Stimulated activated CD4-positive, alpha-beta T cell treated with anti-CD3 and anti-CD28 coated beads, Interleukin-4, amount 100 ng/mL, for 4 hours (primary cell): Measurements from ENCODE around the gene MYO18A.

Experiments
- DNase-seq, 2 experiments: peaks; one replicate each; pipeline ENCODE4 v3.0.0-alpha.2; 2020

Gene MYO18A

DNA sequence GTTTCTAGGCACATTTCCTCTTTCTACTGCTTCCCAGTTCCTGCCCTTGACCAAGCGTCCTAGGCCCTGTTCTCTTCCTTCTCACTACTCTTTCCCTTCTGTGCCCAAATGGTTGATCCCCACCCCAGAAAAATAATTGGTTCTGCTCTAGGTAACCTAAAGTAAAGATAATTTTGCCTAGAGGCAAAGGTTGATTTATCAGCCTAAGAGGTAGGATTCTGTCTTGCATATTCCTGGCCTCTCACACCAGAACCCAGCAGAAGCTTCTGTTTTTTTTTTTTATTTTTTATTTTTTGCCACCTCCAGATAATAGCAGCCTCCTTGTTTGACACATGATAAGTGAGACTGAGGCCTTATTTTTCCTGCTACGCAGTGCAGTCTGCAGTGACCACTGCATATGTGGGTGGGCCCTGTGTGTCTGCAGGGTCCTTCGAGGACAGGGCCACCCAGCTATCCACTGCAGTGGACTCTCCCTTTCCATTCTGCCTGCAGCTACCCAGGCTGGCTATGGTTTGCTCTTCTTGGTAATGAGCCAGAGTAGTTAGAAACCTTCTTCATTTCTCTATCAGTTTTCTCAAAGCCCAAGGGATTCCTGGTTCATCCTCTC is 136.6 kb downstream of the MYO18A start:
- DNase-seq = no peak

- DNase-seq = no peak
Observed at GRCh38 chr17:29042679-29043538, 137.3 kb downstream of the MYO18A start, which contains the start of gene PIPOX. Gene PIPOX, plus strand, starts transcription at chr17:29043141. Its CDS starts 85 bp downstream, at chr17:29043226.

GRCh38 chr17:29042026-29042678 is 138.0 kb downstream of the MYO18A start:
- DNase-seq = no peak

DNA sequence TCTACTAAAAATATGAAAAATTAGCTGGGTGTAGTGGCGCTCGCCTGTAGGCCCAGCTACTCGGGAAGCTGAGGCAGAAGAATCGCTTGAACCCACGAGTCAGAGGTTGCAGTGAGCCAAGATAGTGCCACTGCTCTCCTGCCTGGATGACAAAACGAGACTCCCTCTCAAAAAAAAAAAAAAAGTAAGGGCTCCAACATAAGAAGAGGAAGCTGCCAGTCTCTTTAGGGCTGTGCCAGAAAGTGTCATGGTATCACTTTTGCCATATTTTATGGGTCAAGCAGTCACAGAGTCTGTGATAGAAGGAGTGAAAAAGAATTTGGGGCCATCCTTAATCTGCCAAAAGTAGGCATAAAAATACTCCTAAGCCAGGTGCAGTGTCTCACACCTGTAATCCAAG is 138.6 kb downstream of the MYO18A start:
- DNase-seq = no peak

GRCh38 chr17:29041091-29041490 is 139.1 kb downstream of the MYO18A start:
- DNase-seq = no peak

DNA sequence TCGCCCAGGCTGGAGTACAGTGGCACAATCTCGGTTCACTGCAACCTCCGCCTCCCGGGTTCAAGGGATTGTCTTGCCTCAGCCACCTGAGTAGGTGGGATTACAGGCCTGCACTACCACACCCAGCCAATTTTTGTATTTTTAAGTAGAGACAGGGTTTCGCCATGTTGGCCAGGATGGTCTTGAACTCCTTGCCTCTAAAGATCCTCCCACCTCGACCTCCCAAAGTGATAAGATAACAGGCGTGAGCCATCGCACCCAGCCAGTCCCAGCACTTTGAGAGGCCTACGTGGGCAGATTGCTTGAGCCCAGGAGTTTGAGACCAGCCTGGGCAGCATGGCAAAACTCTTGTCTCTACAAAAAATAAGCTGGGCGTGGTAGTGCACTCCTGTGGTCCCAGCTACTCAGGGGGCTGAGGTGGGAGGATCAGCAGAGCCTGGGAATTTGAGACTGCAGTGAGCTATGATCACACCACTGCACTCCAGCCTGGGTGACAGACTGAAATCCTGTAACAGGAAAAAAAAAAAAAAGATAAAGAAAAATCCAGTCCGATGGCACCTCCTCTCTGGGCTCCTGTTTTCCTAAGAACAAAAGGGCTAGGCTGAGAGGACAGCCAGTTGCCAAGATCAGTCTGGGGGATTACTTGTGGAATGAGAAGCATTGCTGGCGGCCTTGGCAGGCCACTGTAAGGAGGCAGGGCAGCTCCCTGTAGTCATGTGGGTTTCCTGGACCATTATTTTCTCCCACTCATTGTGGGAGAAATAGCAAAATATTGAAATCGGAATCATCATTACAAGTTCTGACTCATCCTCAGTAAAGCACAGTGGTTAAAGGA is 140.2 kb downstream of the MYO18A start:
- DNase-seq = no peak

DNA sequence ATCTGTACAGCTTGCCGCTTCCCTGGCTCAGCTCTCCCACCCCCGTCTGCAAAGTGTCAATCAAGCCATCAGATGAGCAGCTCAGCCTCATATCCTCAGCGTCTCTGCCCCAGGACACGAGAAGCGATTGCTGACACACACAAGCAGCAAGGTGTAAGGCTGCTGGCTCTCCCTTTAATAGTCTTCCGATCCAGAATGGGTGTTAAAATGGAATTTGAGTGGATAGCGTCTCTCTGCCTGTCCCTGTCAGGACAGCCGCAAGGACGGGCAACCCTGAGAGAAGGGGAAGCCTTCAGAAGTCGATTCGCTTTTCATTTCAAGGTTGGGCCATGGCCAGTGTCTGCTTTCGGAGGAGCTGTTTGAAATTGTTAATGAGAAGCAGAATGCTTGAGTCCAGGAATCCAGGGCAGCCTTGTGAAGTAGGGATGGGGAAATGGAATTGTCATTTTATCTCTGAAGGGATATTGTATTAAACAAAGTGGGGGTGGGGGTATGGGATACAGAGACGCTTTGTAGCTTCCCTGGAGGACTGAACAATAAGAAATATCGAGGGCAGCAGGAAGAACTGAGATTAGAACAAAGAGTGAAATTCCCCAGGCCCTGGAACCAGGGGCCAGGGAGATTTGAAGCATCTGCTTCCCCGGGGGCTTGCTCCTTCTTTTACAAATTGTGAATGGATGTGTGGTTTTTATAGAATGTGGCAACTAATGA is 142.0 kb downstream of the MYO18A start:
- no peak for DNase-seq

DNA sequence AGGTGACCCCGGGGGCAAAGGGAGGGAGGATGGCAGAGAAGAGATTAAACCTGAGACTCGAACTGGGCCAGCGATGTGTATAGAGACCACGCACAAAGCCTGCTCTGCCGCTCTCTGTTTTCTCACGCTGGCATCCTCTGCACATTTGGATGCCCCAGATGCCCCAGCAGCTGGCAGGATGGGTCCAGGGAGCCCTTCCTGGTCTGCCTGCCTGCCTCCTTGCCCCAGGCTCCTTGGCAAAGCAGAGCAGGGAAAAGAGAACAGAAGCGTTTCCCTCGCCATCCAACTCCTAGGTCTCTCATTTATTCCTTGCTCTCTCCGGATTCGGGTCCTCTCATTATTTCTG is 142.5 kb downstream of the MYO18A start:
- DNase-seq = no peak

- no peak for DNase-seq
Observed at GRCh38 chr17:29036584-29036983, 143.6 kb downstream of the MYO18A start.

GRCh38 chr17:29034510-29034909 is 145.7 kb downstream of the MYO18A start:
- DNase-seq = no peak

- DNase-seq = no peak
Observed at GRCh38 chr17:29032857-29033197, 147.4 kb downstream of the MYO18A start.

- no peak for DNase-seq
Observed at GRCh38 chr17:29032013-29032856, 148.0 kb downstream of the MYO18A start.

DNA sequence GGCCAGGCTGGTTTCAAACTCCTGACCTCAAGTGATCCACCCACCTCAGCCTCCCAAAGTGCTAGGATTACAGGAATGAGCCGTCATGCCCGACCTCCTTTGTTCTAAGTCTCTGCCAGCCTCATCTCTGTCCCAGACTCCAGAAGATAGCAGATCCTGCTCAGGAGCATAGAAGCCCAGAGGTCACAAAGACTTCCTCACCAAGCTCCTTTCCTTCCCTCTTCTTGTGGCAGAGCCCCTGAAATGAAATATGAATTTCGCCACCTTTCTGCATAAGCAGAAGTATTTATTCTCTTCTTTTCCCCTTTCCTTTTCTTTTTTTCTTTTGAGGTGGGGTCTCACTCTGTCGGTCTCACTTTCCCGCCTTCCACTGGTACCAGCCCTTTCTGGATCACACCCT is 148.7 kb downstream of the MYO18A start:
- DNase-seq = no peak

- DNase-seq = no peak
Observed at GRCh38 chr17:29024316-29024952, 155.8 kb downstream of the MYO18A start.

- no peak for DNase-seq
Observed at GRCh38 chr17:29022074-29022473, 158.1 kb downstream of the MYO18A start.

DNA sequence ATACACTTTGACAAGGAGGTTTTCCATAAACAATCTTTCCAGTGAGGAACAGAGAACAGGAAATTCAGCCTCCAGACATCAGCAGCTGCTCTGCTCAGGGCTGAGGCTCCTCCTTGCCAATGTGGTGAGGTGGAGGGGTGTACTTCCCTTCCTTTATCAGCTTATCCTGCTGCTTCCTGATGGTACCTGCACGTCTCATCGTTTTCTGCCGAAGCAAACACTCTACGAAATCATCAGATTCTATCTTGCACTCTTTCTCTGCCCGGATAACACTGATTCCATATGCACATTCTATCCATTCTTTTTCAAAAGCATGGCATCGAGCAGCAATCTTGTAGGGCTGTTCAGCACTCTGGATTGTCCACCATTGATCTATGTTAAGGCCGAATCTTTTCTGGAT is 159.0 kb downstream of the MYO18A start:
- DNase-seq = no peak
